Left lobe of liver (tissue), 2 donors: ENCODE results near the gene MOGAT2. TPM values are rescaled to one million over a fixed set of nuclear protein-coding genes. Genes with fewer than 3 reads are reported as not detected.
"Not testable (repeated sequence)": the region's sequence is repeated elsewhere in the genome, so short reads cannot be mapped to it uniquely, and the experiment has no call there.

Experiments used
- ATAC-seq: fragments of 200-7000 bp; cut with Tn5 transposase; one replicate; pipeline ENCODE4 v1.9.1; 2020; ENCODE audit warnings: mild to moderate bottlenecking, moderate library complexity
- DNase-seq: peaks from one replicate; pipeline ENCODE4 v3.0.0-alpha.2; 2020; ENCODE audit warnings: low spot score
- total RNA-seq: library from RNA; stranded (reverse); gene quantifications from one replicate; pipeline ENCODE4 v1.2.1, GENCODE V29; 2021
- donor health status: DM: no; HTN: no; CAD: no; lungs with moderate emphysema.
- donor health status: DM: no; HTN: yes; CAD: no.

MOGAT2 gene
- total RNA-seq: 172 TPM

- DNase-seq: peak; percentile 82
Observed at GRCh38 chr11:75717608-75718418, at the start of gene MOGAT2. Gene MOGAT2 (plus strand): TSS chr11:75717838. CDS start chr11:75717889, 51 bp downstream.

GRCh38 chr11:75668451-75669297, 49.0 kb upstream of the MOGAT2 start, which contains the start of gene MAP6:
Gene MAP6 (minus strand): TSS chr11:75669038. CDS start chr11:75668369, 669 bp downstream.
- ATAC-seq (no peak), DNase-seq (no peak)

More at GRCh38 chr11:75717608-75718418, at the start of gene MOGAT2:
- peak; percentile 47 for ATAC-seq

- DNase-seq (no peak), ATAC-seq (no peak)
Observed at GRCh38 chr11:75673977-75674582, 43.6 kb upstream of the MOGAT2 start.

- DNase-seq (no peak), ATAC-seq (no peak)
Observed at GRCh38 chr11:75677275-75677674, 40.4 kb upstream of the MOGAT2 start.

- ATAC-seq (no peak), DNase-seq (no peak)
Observed at GRCh38 chr11:75677909-75678308, 39.7 kb upstream of the MOGAT2 start.

- no peak for ATAC-seq
- DNase-seq: no peak
Observed at GRCh38 chr11:75678620-75679259, 38.9 kb upstream of the MOGAT2 start.

- DNase-seq (no peak), ATAC-seq (no peak)
Observed at GRCh38 chr11:75679566-75679965, 38.1 kb upstream of the MOGAT2 start.

- DNase-seq, ATAC-seq: not testable (repeated sequence)
Observed at GRCh38 chr11:75683856-75684255, 33.8 kb upstream of the MOGAT2 start.

GRCh38 chr11:75689863-75690609, 27.6 kb upstream of the MOGAT2 start:
- DNase-seq: no peak
- no peak for ATAC-seq

GRCh38 chr11:75691804-75692203, 25.8 kb upstream of the MOGAT2 start:
- ATAC-seq (no peak), DNase-seq (no peak)

GRCh38 chr11:75697906-75698581, 19.6 kb upstream of the MOGAT2 start:
- ATAC-seq: no peak

GRCh38 chr11:75700940-75701339, 16.7 kb upstream of the MOGAT2 start:
- no peak for ATAC-seq
- no peak for DNase-seq

More at GRCh38 chr11:75697906-75698581, 19.6 kb upstream of the MOGAT2 start:
- DNase-seq: no peak

GRCh38 chr11:75703695-75704237, 13.9 kb upstream of the MOGAT2 start:
- ATAC-seq: no peak
- no peak for DNase-seq

- DNase-seq (no peak), ATAC-seq (no peak)
Observed at GRCh38 chr11:75705541-75705940, 12.1 kb upstream of the MOGAT2 start.

- DNase-seq (peak; percentile 78), ATAC-seq (peak; percentile 100)
Observed at GRCh38 chr11:75706260-75706729, 11.3 kb upstream of the MOGAT2 start.

- no peak for ATAC-seq
- DNase-seq: no peak
Observed at GRCh38 chr11:75714211-75714610, 3.4 kb upstream of the MOGAT2 start.

GRCh38 chr11:75715688-75716087, 1.9 kb upstream of the MOGAT2 start:
- ATAC-seq (no peak), DNase-seq (no peak)

- ATAC-seq (no peak), DNase-seq (no peak)
Observed at GRCh38 chr11:75716659-75717058, 979 bp upstream of the MOGAT2 start.
